GM12872 (cell line): Measurements from ENCODE around the gene ARHGEF28.

ENCODE experiments used
- TF ChIP-seq, protein P1 (sequence below): IDR thresholded peaks from 3 replicates; pipeline ENCODE4 v1.5.1; 2011; ENCODE audit warnings: low read depth, mild to moderate bottlenecking, low read length, moderate library complexity; ENCODE audit not compliant: insufficient read depth

The ARHGEF28 gene

DNA sequence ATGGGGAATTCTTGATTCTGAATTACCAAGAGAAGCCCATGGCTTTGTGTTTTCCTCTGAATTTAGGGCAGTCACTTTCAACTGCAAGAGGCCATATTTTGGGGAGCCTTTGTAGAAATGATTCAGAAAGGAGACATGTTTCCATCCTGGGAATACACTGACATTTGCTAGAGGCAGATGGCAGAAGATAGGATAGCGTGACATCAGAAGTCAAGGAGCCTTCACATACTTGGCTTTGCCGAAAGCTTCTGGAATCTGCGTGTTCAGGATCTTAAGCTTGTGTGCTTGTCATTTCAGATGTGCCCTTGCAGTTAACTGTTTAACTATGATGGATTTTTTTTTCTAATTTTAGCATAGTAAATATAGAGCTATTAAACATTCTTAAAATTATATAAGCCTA is 296.2 kb downstream of the ARHGEF28 start:
- TF ChIP-seq, protein P1, sequence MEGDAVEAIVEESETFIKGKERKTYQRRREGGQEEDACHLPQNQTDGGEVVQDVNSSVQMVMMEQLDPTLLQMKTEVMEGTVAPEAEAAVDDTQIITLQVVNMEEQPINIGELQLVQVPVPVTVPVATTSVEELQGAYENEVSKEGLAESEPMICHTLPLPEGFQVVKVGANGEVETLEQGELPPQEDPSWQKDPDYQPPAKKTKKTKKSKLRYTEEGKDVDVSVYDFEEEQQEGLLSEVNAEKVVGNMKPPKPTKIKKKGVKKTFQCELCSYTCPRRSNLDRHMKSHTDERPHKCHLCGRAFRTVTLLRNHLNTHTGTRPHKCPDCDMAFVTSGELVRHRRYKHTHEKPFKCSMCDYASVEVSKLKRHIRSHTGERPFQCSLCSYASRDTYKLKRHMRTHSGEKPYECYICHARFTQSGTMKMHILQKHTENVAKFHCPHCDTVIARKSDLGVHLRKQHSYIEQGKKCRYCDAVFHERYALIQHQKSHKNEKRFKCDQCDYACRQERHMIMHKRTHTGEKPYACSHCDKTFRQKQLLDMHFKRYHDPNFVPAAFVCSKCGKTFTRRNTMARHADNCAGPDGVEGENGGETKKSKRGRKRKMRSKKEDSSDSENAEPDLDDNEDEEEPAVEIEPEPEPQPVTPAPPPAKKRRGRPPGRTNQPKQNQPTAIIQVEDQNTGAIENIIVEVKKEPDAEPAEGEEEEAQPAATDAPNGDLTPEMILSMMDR = no peak

DNA sequence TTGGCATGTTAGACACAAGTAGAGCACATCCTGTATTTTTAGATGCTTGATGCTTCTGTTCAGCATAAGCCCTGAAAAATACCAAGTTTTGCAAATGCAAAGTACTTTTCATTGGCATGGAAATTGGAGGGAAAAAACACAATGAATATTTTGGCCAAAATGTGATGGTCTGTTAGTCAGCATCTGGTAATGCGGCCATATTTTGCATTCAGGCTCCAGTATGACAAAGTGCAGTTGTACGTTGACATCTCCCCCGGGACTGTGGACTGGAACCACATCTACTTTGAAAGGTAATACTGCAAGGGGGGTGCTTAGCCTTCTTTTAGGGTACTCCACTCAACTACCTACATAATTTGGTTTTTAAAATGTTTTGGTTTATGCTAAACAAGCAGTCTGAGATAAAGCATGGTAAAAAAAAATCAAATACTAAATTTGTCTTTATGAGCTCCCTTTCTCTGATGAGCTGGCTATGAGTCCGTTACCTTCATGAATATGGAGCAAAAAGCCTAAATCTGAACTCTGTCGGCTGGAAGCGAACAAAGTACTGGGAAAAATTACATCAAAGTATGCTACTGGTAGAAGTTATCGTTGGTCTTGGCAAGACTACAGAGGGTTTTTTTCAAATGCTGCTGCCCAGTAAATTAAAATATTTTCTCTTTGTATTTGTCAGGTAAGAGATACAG is 297.0 kb downstream of the ARHGEF28 start:
- TF ChIP-seq, protein P1 = no peak

GRCh38 chr5:73928476-73929070 is 302.6 kb downstream of the ARHGEF28 start:
- TF ChIP-seq, protein P1 = no peak

DNA sequence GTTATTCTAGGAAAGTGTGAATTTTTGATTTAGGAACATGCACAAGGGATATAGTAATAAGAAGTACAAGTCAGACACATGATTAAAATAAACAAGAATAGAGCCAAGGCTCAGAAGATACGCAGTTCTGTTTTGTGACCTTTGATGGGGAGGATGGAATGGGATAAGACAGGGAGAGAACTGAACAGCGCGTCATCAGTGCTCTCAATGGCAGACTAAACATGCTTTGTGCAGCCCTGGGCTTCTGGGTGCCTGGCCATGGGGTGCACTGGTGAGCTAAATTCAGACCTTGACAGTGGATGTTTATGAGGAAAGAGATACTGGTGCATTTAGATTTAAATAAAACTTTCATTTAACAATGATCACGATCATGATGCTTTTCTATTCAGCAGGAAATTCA is 309.7 kb downstream of the ARHGEF28 start:
- TF ChIP-seq, protein P1 = no peak

- TF ChIP-seq, protein P1 = no peak
These were observed 312.4 kb downstream of the ARHGEF28 start for GRCh38 chr5:73938280-73938937.

DNA sequence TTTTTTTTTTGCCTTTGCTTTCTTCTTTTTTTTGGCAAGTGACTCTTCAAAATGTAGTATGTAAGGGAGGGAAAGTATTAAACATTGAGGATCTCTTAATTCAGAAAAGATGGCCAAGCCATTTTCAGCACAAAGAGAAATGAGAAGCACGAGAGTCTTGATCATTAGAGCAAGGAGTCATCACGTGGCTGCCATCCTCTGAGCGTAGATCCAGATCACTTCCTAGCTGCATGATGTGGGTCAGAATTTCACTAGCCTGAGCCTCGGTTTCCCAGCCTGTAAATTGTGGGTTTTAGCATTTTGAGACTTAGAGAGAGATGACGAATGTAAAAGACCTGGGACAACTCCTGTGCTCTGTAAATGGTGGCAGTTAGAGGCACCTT is 312.9 kb downstream of the ARHGEF28 start:
- TF ChIP-seq, protein P1 = no peak

- TF ChIP-seq, protein P1 = no peak
These were observed 313.6 kb downstream of the ARHGEF28 start for GRCh38 chr5:73939557-73939956.
